Ectodermal cell (in vitro differentiated cells): ENCODE results near the gene RNPEP.
A peak's percentile ranks its signal among the peaks of the same experiment; 100 is the strongest.

Experiments used
- H3K27ac ChIP-seq: 2 replicates; pipeline ENCODE4 v1.7.0; 2013; ENCODE audit warnings: mild to moderate bottlenecking, low read depth, low read length; ENCODE audit not compliant: insufficient read depth, poor library complexity, severe bottlenecking
- H3K27me3 ChIP-seq: 2 replicates; pipeline ENCODE4 v1.7.0; 2013; ENCODE audit warnings: mild to moderate bottlenecking, low read length; ENCODE audit not compliant: insufficient read depth, control insufficient read depth, poor library complexity, severe bottlenecking
- H3K36me3 ChIP-seq: one replicate; pipeline ENCODE4 v1.7.0; 2013; ENCODE audit warnings: low read length; ENCODE audit not compliant: control insufficient read depth, insufficient read depth
- H3K4me1 ChIP-seq: one replicate; pipeline ENCODE4 v1.7.0; 2013; ENCODE audit warnings: low read length; ENCODE audit not compliant: control insufficient read depth, insufficient read depth
- H3K4me3 ChIP-seq: 2 replicates; pipeline ENCODE4 v1.7.0; 2013; ENCODE audit warnings: low read depth, low read length, control low read depth; ENCODE audit not compliant: insufficient read depth
- H3K9me3 ChIP-seq: 2 replicates; pipeline ENCODE4 v1.7.0; 2013; ENCODE audit warnings: mild to moderate bottlenecking, low read length, moderate library complexity; ENCODE audit not compliant: control insufficient read depth
- WGBS, 2 experiments: methylation state at CpG; one replicate each; pipeline ENCODE4 v1.1.7; 2013; ENCODE audit warnings: missing lambda C conversion rate in 2 of 2; 5-methylcytosine and 5-hydroxymethylcytosine counted together

RNPEP gene

DNA sequence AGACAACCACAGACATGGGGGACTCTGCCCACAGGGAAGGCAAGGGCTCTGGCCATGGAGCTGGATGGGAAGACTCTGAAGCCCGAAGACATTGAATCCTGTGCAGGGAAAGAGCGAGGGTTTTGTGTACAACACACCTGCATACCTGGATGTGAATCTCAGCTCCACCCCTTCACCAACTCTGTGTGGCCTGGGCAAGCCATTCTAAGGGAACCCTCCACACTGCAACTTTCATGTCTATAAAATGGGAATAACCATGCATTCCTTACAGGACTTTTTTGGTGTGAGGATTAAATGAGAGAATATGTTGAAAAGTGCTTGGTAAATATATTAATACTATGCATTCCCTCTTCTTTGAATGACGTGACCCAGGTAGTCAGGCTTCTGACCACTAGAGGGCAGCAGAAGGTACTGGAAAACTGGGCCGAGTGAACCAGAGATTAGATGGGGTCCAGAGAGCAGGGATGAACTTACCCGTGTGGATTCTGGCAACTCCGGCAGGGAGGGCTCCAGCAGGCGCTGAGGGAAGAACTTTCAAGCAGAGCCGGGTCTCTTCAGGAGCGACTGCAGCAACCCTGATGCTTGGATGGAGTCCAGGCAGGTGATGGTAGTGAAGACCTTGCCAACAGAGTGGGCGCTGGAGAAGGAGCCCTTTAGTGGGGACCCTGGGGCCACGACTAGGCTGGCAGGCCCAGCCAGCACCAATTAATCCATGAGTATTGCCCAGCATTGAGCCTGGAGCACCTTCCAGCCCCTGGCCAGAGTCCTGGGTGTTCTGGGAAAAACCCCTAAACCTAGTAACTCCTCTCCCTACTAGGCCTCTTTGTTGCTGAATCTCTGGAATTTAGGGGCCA lies 27.1 kb downstream of the RNPEP start:
- Histone ChIP-seq H3K27ac (peak overlapping the region; percentile 20), H3K4me1 (peaks cover 17% of the 10 kb centered on the region), H3K9me3 (no peaks in the 10 kb centered on the region), H3K36me3 (no peaks in the 10 kb centered on the region), H3K27me3 (no peaks in the 10 kb centered on the region), H3K4me3 (no peak overlapping the region)
- 21 to 22% methylated on average over 11 of the region's 11 CpGs for WGBS, 2 experiments

DNA sequence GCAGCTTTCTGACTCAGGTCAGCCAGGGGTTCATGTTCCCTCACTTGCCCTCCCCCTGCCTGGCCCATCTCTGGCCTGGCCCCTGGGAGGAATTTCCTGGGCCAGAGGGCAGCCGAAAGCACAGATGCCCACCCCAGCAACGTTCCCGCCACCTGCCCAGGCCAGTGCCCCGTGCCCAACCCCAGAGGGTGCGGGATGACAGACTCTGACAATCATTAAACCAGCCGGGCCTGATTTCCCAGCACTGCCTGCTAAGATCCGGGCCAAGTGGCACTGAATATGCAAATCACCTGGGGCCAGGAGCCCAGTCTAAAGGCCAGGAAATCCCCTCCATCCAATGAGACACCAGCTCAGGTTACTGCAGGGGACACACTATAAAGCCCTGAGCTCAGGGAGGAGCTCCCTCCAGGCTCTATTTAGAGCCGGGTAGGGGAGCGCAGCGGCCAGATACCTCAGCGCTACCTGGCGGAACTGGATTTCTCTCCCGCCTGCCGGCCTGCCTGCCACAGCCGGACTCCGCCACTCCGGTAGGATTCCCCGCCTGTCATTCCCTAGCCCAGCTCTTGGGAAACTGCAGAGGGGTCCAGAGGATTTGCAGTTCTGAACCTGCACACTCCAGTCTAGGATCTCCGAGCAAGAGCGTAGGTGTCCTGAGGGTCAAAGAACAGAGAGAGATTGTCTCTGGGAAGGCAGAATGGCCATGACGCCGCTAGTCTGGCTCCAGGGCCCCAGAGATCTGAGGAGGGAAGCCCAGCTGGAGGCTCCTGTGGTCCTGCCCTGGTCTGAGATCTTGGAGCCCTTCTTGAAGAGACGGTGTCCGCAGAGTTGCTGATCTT lies 27.9 kb downstream of the RNPEP start, which contains the start of gene ELF3:
Gene ELF3 (plus strand): TSS at position 408 of the 836 bp plus-strand sequence. CDS start 550 bp downstream, outside the sequence.
- Histone ChIP-seq H3K4me1 (peaks cover 17% of the 10 kb centered on the region), H3K9me3 (no peaks in the 10 kb centered on the region), H3K27ac (peak within 1 kb of the TSS; percentile 20), H3K4me3 (peak within 1 kb of the TSS; percentile 13), H3K36me3 (no peaks in the 10 kb centered on the region), H3K27me3 (no peaks in the 10 kb centered on the region)
- WGBS, 2 experiments, result 15 to 16% methylated on average over 23 to 24 of the region's 24 CpGs

DNA sequence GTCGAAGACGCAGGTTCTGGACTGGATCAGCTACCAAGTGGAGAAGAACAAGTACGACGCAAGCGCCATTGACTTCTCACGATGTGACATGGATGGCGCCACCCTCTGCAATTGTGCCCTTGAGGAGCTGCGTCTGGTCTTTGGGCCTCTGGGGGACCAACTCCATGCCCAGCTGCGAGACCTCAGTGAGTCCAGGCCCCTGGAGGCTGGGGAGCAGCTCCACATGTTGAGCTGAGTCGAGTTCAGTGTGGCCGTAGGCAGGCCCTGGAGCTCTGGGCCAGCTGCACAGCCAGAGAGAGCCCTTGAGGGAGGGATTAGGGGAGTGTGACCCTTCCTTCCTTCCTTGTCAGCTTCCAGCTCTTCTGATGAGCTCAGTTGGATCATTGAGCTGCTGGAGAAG lies 29.5 kb downstream of the RNPEP start:
- Histone ChIP-seq H3K27ac (no peak overlapping the region), H3K27me3 (no peaks in the 10 kb centered on the region), H3K36me3 (no peaks in the 10 kb centered on the region), H3K4me1 (peaks cover 17% of the 10 kb centered on the region), H3K4me3 (no peak overlapping the region), H3K9me3 (no peaks in the 10 kb centered on the region)
- WGBS, 2 experiments, result 95 to 96% methylated on average over 11 of the region's 11 CpGs

DNA sequence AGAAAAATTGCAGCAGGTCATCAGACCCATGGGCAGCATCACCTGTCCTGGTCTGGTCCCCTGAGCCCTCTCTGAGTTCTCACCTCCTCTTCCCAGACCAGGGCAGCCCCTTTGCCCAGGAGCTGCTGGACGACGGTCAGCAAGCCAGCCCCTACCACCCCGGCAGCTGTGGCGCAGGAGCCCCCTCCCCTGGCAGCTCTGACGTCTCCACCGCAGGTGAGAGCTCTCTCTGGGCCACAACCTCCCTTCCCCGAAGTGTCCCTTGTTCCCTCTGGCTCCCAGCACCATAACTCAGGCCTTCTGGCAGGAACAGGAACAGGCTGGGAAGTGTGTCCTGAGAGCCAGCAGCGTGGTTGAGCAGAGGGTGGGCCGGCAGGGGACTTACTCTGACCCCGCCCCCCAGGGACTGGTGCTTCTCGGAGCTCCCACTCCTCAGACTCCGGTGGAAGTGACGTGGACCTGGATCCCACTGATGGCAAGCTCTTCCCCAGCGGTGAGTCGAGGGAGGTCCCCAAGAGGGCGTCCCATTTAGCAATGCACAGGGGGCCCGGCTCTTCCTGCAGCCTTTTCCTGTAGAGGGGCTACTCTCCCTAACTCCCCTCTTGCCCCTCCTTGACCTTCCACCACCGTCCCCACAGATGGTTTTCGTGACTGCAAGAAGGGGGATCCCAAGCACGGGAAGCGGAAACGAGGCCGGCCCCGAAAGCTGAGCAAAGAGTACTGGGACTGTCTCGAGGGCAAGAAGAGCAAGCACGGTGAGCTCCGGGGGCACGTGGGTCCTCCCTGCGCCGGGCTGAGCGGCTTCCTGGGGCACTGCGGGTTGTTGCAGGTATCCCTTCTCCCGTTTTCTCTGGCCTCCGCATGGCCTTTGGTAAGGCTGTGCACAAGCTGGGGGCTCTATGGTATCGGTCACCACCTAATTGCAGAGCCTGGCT lies 30.4 kb downstream of the RNPEP start:
- Histone ChIP-seq H3K36me3 (no peaks in the 10 kb centered on the region), H3K27ac (no peak overlapping the region), H3K4me1 (peaks cover 19% of the 10 kb centered on the region), H3K4me3 (no peak overlapping the region), H3K27me3 (no peaks in the 10 kb centered on the region), H3K9me3 (no peaks in the 10 kb centered on the region)
- 92% methylated on average over 35 of the region's 35 CpGs for WGBS, 2 experiments

DNA sequence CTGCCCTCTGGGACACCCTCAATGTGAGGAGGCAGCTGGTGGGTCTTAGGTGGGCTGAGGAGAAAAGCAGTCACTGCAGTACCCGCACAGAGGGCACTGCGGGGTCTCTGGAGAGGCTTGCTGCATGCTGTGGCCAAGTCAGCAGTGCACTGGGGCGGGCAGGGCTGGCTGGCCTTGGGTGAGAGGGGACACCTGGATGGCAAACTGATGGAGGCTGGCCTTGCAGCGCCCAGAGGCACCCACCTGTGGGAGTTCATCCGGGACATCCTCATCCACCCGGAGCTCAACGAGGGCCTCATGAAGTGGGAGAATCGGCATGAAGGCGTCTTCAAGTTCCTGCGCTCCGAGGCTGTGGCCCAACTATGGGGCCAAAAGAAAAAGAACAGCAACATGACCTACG lies 31.2 kb downstream of the RNPEP start:
- no peak overlapping the region for H3K27ac ChIP-seq
- no peaks in the 10 kb centered on the region for H3K36me3 ChIP-seq
- H3K9me3 ChIP-seq, result no peaks in the 10 kb centered on the region
- H3K27me3 ChIP-seq, result no peaks in the 10 kb centered on the region
- no peak overlapping the region for H3K4me3 ChIP-seq
- WGBS, 2 experiments, result 95% methylated on average over 12 of the region's 12 CpGs
- H3K4me1 ChIP-seq, result peaks cover 25% of the 10 kb centered on the region

DNA sequence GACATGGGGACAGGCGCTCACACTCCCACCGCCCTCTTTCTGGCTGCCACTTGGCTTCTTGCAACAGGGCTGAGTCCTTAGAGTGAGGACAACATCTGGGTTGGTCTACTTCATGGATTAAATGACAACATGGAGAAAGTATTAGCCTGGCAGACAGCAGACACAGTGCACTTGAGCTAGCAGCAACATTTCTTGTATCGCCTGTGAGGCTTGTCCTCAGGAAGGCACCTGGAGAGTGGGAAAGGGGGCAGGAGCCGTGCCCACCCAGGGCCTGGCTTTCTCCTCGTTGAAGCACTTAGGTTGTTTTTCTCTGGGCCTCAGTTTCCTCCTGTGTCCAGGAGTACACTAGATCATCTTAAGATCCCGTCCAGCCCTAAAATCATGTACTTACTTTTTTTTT lies 31.6 kb downstream of the RNPEP start:
- H3K9me3 ChIP-seq, result no peaks in the 10 kb centered on the region
- WGBS, 2 experiments, result 90 to 97% methylated on average over 6 of the region's 6 CpGs
- no peaks in the 10 kb centered on the region for H3K36me3 ChIP-seq
- no peak overlapping the region for H3K27ac ChIP-seq
- H3K4me1 ChIP-seq, result peaks cover 26% of the 10 kb centered on the region
- H3K27me3 ChIP-seq, result no peaks in the 10 kb centered on the region
- H3K4me3 ChIP-seq, result no peak overlapping the region

DNA sequence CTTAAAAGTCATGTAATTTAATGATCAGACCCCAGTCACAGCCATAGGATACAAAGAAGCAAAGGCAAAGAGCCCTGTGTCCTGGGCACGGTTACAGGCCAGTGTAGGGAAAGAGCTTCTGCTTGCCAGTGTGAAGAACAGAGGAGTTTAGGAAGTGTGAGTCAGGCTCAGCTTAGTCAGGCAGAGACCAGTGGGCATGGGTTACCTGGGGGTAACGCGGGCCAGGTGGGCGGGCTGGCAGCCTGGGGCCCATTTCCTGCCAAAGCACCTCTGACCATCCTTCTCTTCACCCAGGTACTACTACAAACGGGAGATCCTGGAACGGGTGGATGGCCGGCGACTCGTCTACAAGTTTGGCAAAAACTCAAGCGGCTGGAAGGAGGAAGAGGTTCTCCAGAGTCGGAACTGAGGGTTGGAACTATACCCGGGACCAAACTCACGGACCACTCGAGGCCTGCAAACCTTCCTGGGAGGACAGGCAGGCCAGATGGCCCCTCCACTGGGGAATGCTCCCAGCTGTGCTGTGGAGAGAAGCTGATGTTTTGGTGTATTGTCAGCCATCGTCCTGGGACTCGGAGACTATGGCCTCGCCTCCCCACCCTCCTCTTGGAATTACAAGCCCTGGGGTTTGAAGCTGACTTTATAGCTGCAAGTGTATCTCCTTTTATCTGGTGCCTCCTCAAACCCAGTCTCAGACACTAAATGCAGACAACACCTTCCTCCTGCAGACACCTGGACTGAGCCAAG lies 32.6 kb downstream of the RNPEP start:
- Histone ChIP-seq H3K27me3 (no peaks in the 10 kb centered on the region), H3K36me3 (no peaks in the 10 kb centered on the region), H3K9me3 (no peaks in the 10 kb centered on the region), H3K4me1 (peaks cover 22% of the 10 kb centered on the region), H3K27ac (no peak overlapping the region), H3K4me3 (no peak overlapping the region)
- WGBS, 2 experiments, result 92 to 95% methylated on average over 17 of the region's 17 CpGs

DNA sequence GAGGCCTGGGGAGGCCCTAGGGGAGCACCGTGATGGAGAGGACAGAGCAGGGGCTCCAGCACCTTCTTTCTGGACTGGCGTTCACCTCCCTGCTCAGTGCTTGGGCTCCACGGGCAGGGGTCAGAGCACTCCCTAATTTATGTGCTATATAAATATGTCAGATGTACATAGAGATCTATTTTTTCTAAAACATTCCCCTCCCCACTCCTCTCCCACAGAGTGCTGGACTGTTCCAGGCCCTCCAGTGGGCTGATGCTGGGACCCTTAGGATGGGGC lies 33.2 kb downstream of the RNPEP start:
- no peaks in the 10 kb centered on the region for H3K27me3 ChIP-seq
- WGBS, 2 experiments, result 92 to 97% methylated on average over 2 to 3 of the region's 3 CpGs
- no peaks in the 10 kb centered on the region for H3K36me3 ChIP-seq
- H3K4me3 ChIP-seq, result no peak overlapping the region
- H3K4me1 ChIP-seq, result peaks cover 19% of the 10 kb centered on the region
- H3K27ac ChIP-seq, result no peak overlapping the region
- H3K9me3 ChIP-seq, result no peaks in the 10 kb centered on the region

DNA sequence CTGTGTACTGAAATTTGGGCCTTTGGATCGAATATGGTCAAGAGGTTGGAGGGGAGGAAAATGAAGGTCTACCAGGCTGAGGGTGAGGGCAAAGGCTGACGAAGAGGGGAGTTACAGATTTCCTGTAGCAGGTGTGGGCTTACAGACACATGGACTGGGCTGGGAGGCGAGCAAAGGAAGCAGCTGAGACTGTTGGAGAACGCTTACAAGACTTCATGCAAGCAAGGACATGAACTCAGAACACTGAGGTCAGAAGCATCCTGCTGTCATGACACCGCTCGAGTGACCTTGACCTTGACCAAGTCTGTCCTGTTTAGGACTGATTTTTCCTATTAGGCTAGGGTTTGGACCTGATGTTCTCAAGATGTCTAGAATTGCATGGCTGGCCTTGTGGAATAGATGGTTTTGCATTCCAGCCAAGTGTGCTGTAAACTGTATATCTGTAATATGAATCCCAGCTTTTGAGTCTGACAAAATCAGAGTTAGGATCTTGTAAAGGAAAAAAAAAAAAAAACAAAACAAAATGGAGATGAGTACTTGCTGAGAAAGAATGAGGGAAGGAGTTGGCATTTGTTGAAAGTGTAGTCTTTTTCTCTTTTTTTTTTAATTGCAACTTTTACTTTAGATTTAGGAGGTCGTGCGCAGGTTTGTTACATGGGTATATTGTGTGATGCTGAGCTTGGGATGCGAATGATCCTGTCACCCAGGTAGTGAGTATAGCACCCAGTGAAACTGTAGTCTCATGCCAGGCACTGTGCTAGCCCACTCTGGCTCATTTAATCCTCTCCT lies 33.8 kb downstream of the RNPEP start:
- 93 to 94% methylated on average over 9 of the region's 9 CpGs for WGBS, 2 experiments
- H3K9me3 ChIP-seq, result no peaks in the 10 kb centered on the region
- H3K36me3 ChIP-seq, result no peaks in the 10 kb centered on the region
- no peak overlapping the region for H3K4me3 ChIP-seq
- peaks cover 14% of the 10 kb centered on the region for H3K4me1 ChIP-seq
- H3K27ac ChIP-seq, result no peak overlapping the region
- H3K27me3 ChIP-seq, result no peaks in the 10 kb centered on the region
